ENCODE data around the gene DPM3. TPM values are rescaled to one million over a fixed set of nuclear protein-coding genes. Genes with fewer than 3 reads are reported as not detected.

The DPM3 gene
- total and polyA plus RNA-seq, 9 of the 15 experiments (the other 6 are each of a cell fraction or from before 2014, with no cell fraction given) = 3.7 to 120 (median 36.4) TPM

- TF ChIP-seq, protein P1, sequence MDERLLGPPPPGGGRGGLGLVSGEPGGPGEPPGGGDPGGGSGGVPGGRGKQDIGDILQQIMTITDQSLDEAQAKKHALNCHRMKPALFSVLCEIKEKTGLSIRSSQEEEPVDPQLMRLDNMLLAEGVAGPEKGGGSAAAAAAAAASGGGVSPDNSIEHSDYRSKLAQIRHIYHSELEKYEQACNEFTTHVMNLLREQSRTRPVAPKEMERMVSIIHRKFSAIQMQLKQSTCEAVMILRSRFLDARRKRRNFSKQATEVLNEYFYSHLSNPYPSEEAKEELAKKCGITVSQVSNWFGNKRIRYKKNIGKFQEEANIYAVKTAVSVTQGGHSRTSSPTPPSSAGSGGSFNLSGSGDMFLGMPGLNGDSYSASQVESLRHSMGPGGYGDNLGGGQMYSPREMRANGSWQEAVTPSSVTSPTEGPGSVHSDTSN (CRISPR knock-in tag; IDR thresholded peaks at IDR 0.05; ENCODE audit: low read depth) = no peak
- TF ChIP-seq, protein P1 (tag; conservative IDR thresholded peaks at IDR 0.05; ENCODE audit: low read depth) = no peak
- TF ChIP-seq XRCC4 (IDR thresholded peaks at IDR 0.05; ENCODE audit: extremely low read depth, insufficient read depth, insufficient read length) (no peak), FOXP1 (CRISPR knock-in tag; IDR thresholded peaks at IDR 0.05) (no peak), SPI1 (IDR thresholded peaks at IDR 0.05; ENCODE audit: borderline replicate concordance, low read depth, low read length) (no peak), IRF1 (CRISPR knock-in tag; IDR thresholded peaks at IDR 0.05; ENCODE audit: borderline replicate concordance) (no peak), GTF2E2 (tag; IDR thresholded peaks at IDR 0.05) (no peak), ZBTB33 (CRISPR knock-in tag; IDR thresholded peaks at IDR 0.05) (no peak), ZBTB7A (IDR thresholded peaks at IDR 0.05; ENCODE audit: borderline replicate concordance, control insufficient read depth, low read depth, low read length) (no peak)
These were observed 29.5 kb downstream of the DPM3 start (continued) for GRCh38 chr1:155110826-155111225.

Measured in K562 (cell line).